SHP77 (cell line): ENCODE data around the gene INPP4B.

Experiments
- DNase-seq, 2 experiments: peaks; one replicate each; lab custom pipeline; 2025; lab: John Stamatoyannopoulos, UW

The INPP4B gene

GRCh38 chr4:142211444-142211843 is 634.7 kb downstream of the INPP4B start:
- no peak for DNase-seq

GRCh38 chr4:142203505-142203904 is 642.6 kb downstream of the INPP4B start:
- DNase-seq, result no peak

DNA sequence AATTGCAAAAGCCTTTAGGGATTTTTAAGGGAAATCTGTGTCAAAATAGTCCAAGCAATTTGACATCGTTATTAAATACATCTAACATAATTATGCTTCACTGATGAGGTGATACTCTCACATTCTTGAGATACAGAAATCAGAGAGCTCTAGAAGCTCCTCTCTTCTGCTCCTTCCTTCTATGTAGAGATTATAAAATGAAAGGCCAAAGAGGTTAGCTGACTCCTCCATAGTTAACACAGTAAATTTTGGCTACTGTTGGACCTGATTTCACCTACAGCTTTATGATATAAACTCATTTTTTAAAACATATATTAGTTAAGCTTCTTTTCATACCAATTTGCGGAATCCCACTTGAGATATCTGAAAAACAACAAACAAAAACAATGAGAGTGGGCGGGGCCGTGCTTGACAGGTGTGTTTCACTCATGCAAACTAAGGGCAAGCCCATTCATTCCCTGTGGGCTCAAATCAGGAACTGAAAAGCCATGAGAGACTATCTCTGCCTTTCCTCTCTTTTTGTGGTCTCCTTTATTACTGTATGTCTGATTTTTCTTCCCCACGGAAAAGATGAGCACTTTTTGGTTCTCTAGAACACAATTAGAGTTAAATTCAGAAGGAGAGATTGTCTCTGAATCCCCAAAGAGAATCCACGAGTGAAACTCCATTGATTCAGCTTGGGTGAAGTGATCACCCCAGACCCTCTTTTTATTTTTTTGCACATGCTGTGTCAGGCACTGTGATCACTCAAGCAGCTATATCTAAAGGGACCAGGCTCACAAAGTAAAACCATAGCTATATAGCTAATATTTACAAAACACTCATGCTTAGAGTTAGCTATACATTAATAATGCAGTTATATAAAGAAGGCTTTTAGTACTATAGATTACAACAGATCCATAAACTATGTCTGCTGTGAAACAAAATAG is 643.4 kb downstream of the INPP4B start:
- no peak for DNase-seq

DNA sequence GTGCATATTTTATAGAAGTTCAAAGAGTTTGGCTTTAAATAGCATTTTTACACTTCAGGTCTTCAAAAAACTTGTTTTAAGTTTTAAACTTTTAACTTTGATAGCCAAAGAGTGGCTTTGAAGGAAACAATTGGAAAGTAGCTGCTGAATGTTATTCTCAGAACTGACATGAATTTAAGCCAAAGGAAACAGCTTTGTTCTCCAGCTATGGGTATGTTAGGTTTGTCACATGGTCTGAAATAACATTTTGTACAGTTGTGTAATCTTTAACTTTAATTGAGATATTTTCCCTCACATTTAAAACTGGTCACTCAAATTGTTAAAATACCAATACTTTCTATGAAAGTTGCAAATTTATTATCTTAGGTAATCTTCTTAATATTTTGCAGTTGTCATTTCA is 645.1 kb downstream of the INPP4B start:
- no peak for DNase-seq

DNA sequence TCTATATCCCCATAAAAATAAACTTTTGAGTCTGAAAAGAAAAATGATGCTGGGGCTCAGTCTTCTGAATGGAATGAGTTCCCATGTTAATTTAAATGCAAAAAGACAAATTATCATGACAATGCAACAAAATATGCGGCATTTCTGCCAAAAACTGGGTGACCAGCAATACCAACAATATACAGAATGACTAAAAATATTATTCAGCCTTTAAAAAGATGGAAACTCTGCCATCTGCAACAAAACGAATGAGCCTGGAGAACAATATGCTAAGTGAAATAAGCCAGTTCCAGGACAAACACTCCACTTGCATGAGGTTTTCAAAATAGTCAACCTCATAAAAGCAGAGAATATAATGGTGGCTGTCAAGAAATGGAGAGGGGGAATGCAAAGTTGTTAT is 651.2 kb downstream of the INPP4B start:
- DNase-seq, result no peak

- no peak for DNase-seq
Measured at GRCh38 chr4:142191901-142192300, 654.2 kb downstream of the INPP4B start.

- DNase-seq, result no peak
Measured at GRCh38 chr4:142181021-142181420, 665.1 kb downstream of the INPP4B start.

GRCh38 chr4:142169216-142169615 is 676.9 kb downstream of the INPP4B start:
- no peak for DNase-seq

DNA sequence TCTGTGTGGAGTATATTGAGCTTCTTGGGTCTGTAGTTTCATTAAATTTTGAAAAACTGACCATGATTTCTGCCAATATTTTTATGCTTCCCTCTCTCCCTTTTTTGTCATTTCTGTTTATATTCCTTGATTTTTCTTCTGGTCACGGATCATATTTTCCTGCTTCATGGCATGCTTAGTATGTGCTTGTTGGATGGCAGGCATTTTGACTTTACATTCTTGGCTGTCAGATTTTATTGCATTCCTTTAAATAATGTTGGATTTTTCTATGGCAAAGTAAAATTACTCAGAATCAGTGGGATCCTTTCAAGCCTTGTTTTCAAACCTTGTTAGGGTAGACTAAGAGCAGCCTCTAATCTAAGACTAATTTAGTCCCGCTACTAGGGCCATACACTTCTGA is 677.9 kb downstream of the INPP4B start:
- no peak for DNase-seq

GRCh38 chr4:142164767-142165500 is 681.2 kb downstream of the INPP4B start:
- no peak for DNase-seq

DNA sequence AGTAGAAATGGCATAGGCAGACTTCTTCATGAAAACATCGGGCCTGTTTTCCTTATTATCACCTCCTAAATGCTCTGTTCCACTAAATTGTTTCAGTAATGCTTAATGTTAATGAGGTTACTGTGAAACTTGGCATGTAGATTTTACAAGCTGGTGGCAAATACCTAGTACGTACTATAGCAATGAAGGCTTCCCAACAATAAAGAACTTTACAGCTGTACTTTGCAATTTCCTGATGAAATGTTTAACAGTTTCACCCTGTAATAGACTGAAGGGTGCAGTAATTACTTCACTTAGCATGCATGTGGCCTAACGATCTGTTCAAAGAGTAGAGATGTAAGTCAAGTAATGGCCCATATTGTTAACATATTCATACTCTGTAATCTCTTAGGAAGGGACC is 685.0 kb downstream of the INPP4B start:
- no peak for DNase-seq

GRCh38 chr4:142160509-142160908 is 685.6 kb downstream of the INPP4B start:
- DNase-seq, result no peak

DNA sequence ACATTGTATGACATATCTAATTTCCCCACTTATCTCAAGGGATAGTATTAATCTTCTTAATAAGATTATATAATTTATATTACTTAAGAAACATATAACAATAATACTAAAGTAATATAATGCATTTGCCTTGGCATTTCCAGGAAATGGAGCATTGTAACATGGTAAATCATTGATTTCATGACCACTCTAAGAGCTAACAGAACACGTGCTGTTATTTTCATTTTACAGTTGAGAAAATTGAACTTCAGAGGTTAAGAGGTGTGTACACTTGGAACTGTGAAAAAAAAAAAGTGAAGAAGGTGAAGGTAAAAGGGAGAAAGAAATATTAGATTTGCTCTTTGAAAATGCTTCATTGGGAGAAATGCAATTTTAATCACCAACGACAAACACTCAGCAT is 687.1 kb downstream of the INPP4B start:
- no peak for DNase-seq

DNA sequence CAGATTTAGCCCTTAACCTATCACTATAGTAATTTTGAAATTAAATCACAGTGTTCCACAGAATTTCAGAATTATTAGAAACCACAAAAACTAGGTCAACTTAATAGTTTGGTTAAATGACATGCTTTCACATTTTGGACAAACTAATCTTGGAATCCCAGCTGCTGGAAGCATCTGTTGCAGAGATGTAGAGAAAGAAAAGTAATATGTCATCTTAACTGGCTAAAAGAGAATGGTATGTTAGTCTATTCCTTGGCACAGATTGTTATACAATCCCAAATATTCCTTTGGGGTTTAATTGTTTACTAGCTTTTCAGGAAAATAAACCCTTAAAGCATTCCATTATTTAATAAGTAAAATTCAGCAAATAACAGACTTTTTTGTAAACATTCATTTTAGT is 689.8 kb downstream of the INPP4B start:
- no peak for DNase-seq

DNA sequence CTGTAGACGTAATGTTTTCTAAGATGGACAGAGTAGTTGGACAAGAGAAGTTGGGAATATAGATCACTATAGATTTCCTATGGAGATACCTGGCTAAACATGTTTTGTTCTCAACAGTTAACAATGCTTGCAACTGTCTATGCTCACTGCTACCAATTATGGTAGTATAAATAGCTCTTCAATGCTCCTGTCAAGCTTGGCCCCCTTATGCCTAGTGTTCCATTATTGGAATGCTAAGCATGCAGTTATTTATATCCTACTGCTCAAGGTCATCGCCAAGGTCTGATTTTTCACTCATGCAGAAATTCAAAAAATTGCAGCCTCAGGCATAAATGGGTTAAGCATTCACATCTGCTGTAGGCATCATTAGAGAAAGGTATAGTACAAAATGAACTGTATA is 690.8 kb downstream of the INPP4B start:
- no peak for DNase-seq

GRCh38 chr4:142150483-142150882 is 695.6 kb downstream of the INPP4B start:
- no peak for DNase-seq

GRCh38 chr4:142144813-142145212 is 701.3 kb downstream of the INPP4B start:
- DNase-seq, result no peak

- DNase-seq, result no peak
Measured at GRCh38 chr4:142142366-142143054, 703.6 kb downstream of the INPP4B start.

- DNase-seq, result no peak
Measured at GRCh38 chr4:142141224-142141623, 704.9 kb downstream of the INPP4B start.

GRCh38 chr4:142130666-142131065 is 715.4 kb downstream of the INPP4B start:
- DNase-seq, result no peak

GRCh38 chr4:142129931-142130330 is 716.2 kb downstream of the INPP4B start:
- no peak for DNase-seq

- no peak for DNase-seq
Measured at GRCh38 chr4:142129473-142129872, 716.6 kb downstream of the INPP4B start.

GRCh38 chr4:142128529-142128928 is 717.6 kb downstream of the INPP4B start:
- DNase-seq, result no peak
